ENCODE measurements around the gene RPSA.

RPSA gene

GRCh38 chr3:39420543-39420942 lies 14.0 kb downstream of the RPSA start:
- H3K4me2 ChIP-seq (ENCODE audit: insufficient read depth, low read length), result no peak overlapping the region
- H3K36me3 ChIP-seq (ENCODE audit: insufficient read depth, low read length), result no peaks in the 10 kb centered on the region
- no peak overlapping the region for H3K4me3 ChIP-seq (ENCODE audit: low read depth in 1 of 2, low read length in 2 of 2)
- DNase-seq (no peak), ATAC-seq (ENCODE audit: insufficient read depth, low read depth) (no peak)
- no peak overlapping the region for H3K9ac ChIP-seq (ENCODE audit: low read depth, low read length)
- no peaks in the 10 kb centered on the region for H3K79me2 ChIP-seq (ENCODE audit: insufficient read depth, low read length)
- peaks cover 4% of the 10 kb centered on the region; the same call in 1 of the 2 replicates for H4K20me1 ChIP-seq (ENCODE audit: insufficient read depth, low read length)
- H3K27ac ChIP-seq (ENCODE audit: low read length), result no peak overlapping the region
- H3K4me1 ChIP-seq (ENCODE audit: insufficient read depth, low read length), result no peaks in the 10 kb centered on the region
- TF ChIP-seq EZH2 (IDR thresholded peaks at IDR 0.05; ENCODE audit: borderline replicate concordance, low read depth, low read length, severe bottlenecking), result no peak
- no peaks in the 10 kb centered on the region for H3K9me3 ChIP-seq (ENCODE audit: insufficient read depth, low read length, severe bottlenecking)
- H3K27me3 ChIP-seq (ENCODE audit: insufficient read depth, low read length, poor library complexity), result no peaks in the 10 kb centered on the region
- no peak overlapping the region for H2AFZ ChIP-seq (ENCODE audit: low read depth, low read length)

- Histone ChIP-seq H3K4me2 (ENCODE audit: insufficient read depth, low read length) (no peak overlapping the region), H3K36me3 (ENCODE audit: insufficient read depth, low read length) (no peaks in the 10 kb centered on the region), H3K4me1 (ENCODE audit: insufficient read depth, low read length) (no peaks in the 10 kb centered on the region), H2AFZ (ENCODE audit: low read depth, low read length) (no peak overlapping the region), H3K27me3 (ENCODE audit: insufficient read depth, low read length, poor library complexity) (no peaks in the 10 kb centered on the region), H3K4me3 (ENCODE audit: low read depth in 1 of 2, low read length in 2 of 2) (no peak overlapping the region), H3K9me3 (ENCODE audit: insufficient read depth, low read length, severe bottlenecking) (no peaks in the 10 kb centered on the region), H3K9ac (ENCODE audit: low read depth, low read length) (no peak overlapping the region), H3K27ac (ENCODE audit: low read length) (no peak overlapping the region), H4K20me1 (ENCODE audit: insufficient read depth, low read length) (no peaks in the 10 kb centered on the region), H3K79me2 (ENCODE audit: insufficient read depth, low read length) (no peaks in the 10 kb centered on the region)
- no peak for TF ChIP-seq EZH2 (IDR thresholded peaks at IDR 0.05; ENCODE audit: borderline replicate concordance, low read depth, low read length, severe bottlenecking)
- TF ChIP-seq, protein P1, sequence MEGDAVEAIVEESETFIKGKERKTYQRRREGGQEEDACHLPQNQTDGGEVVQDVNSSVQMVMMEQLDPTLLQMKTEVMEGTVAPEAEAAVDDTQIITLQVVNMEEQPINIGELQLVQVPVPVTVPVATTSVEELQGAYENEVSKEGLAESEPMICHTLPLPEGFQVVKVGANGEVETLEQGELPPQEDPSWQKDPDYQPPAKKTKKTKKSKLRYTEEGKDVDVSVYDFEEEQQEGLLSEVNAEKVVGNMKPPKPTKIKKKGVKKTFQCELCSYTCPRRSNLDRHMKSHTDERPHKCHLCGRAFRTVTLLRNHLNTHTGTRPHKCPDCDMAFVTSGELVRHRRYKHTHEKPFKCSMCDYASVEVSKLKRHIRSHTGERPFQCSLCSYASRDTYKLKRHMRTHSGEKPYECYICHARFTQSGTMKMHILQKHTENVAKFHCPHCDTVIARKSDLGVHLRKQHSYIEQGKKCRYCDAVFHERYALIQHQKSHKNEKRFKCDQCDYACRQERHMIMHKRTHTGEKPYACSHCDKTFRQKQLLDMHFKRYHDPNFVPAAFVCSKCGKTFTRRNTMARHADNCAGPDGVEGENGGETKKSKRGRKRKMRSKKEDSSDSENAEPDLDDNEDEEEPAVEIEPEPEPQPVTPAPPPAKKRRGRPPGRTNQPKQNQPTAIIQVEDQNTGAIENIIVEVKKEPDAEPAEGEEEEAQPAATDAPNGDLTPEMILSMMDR (IDR thresholded peaks at IDR 0.05; ENCODE audit: borderline replicate concordance, extremely low read depth, low read length, poor library complexity, severe bottlenecking), result no peak
- ATAC-seq (ENCODE audit: insufficient read depth, low read depth) (no peak), DNase-seq (no peak)
Observed at GRCh38 chr3:39423436-39423970, 17.0 kb downstream of the RPSA start.

GRCh38 chr3:39426312-39426711 lies 19.8 kb downstream of the RPSA start:
- Histone ChIP-seq H3K4me3 (ENCODE audit: low read depth in 1 of 2, low read length in 2 of 2) (no peak overlapping the region), H3K9me3 (ENCODE audit: insufficient read depth, low read length, severe bottlenecking) (no peaks in the 10 kb centered on the region), H3K79me2 (ENCODE audit: insufficient read depth, low read length) (no peaks in the 10 kb centered on the region), H3K4me2 (ENCODE audit: insufficient read depth, low read length) (no peak overlapping the region), H4K20me1 (ENCODE audit: insufficient read depth, low read length) (no peaks in the 10 kb centered on the region), H3K4me1 (ENCODE audit: insufficient read depth, low read length) (no peaks in the 10 kb centered on the region), H2AFZ (ENCODE audit: low read depth, low read length) (no peak overlapping the region), H3K9ac (ENCODE audit: low read depth, low read length) (no peak overlapping the region), H3K27me3 (ENCODE audit: insufficient read depth, low read length, poor library complexity) (no peaks in the 10 kb centered on the region), H3K36me3 (ENCODE audit: insufficient read depth, low read length) (no peaks in the 10 kb centered on the region), H3K27ac (ENCODE audit: low read length) (no peak overlapping the region)
- TF ChIP-seq, protein P1 (IDR thresholded peaks at IDR 0.05; ENCODE audit: borderline replicate concordance, extremely low read depth, low read length, poor library complexity, severe bottlenecking), result no peak
- no peak for TF ChIP-seq EZH2 (IDR thresholded peaks at IDR 0.05; ENCODE audit: borderline replicate concordance, low read depth, low read length, severe bottlenecking)
- ATAC-seq (ENCODE audit: insufficient read depth, low read depth), result no peak
- DNase-seq, result no peak

DNA sequence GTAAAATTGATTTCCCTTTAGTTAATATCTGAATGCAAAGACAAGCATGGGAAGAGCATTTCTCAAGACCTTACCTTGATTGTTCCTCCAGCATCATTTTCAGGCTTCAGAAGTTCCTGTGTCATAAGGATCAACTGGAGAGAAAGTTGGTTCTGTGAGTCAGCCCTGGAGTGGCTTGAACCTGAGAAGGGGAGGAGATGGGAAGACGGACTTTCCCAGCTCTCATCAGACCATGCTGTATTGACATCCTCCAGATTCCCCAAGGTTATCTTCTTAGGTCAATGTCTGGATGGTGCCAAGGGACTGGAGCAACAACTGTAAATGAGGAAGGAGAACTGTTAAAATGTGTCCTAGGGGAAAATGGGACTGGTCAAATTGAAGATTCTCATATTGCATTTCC lies 21.0 kb downstream of the RPSA start:
- H3K4me3 ChIP-seq (ENCODE audit: low read depth in 1 of 2, low read length in 2 of 2), result no peak overlapping the region
- H2AFZ ChIP-seq (ENCODE audit: low read depth, low read length), result no peak overlapping the region
- no peaks in the 10 kb centered on the region for H3K27me3 ChIP-seq (ENCODE audit: insufficient read depth, low read length, poor library complexity)
- no peaks in the 10 kb centered on the region for H3K79me2 ChIP-seq (ENCODE audit: insufficient read depth, low read length)
- H3K9ac ChIP-seq (ENCODE audit: low read depth, low read length), result no peak overlapping the region
- H3K4me2 ChIP-seq (ENCODE audit: insufficient read depth, low read length), result no peak overlapping the region
- H3K27ac ChIP-seq (ENCODE audit: low read length), result no peak overlapping the region
- no peaks in the 10 kb centered on the region for H3K36me3 ChIP-seq (ENCODE audit: insufficient read depth, low read length)
- DNase-seq, result no peak
- no peaks in the 10 kb centered on the region for H4K20me1 ChIP-seq (ENCODE audit: insufficient read depth, low read length)
- H3K4me1 ChIP-seq (ENCODE audit: insufficient read depth, low read length), result no peaks in the 10 kb centered on the region
- no peak for TF ChIP-seq EZH2 (IDR thresholded peaks at IDR 0.05; ENCODE audit: borderline replicate concordance, low read depth, low read length, severe bottlenecking)
- TF ChIP-seq, protein P1 (IDR thresholded peaks at IDR 0.05; ENCODE audit: borderline replicate concordance, extremely low read depth, low read length, poor library complexity, severe bottlenecking), result no peak
- no peaks in the 10 kb centered on the region for H3K9me3 ChIP-seq (ENCODE audit: insufficient read depth, low read length, severe bottlenecking)
- ATAC-seq (ENCODE audit: insufficient read depth, low read depth), result no peak
